H1 (cell line): Measurements from ENCODE around the gene C14orf132. TPM values are rescaled to one million over a fixed set of nuclear protein-coding genes. Genes with fewer than 3 reads are reported as not detected.

Experiments used
- ASH2L ChIP-seq: fragments of 200-600, 300-600 bp; sonication (generic); IDR thresholded peaks from one replicate; pipeline ENCODE4 v1.7.1; 2017; ENCODE audit warnings: low read length
- CHD2 ChIP-seq: IDR thresholded peaks from 2 replicates; pipeline ENCODE4 v1.6.1; 2012; ENCODE audit warnings: low read length, improper control_type of control experiment
- CHD7 ChIP-seq: fragments of 300-600 bp; sonication (generic); IDR thresholded peaks from 2 replicates; pipeline ENCODE4 v1.7.1; 2012; ENCODE audit warnings: low read length, moderate library complexity, mild to moderate bottlenecking, inconsistent platforms; ENCODE audit not compliant: insufficient replicate concordance
- MAX ChIP-seq: IDR thresholded peaks from 2 replicates; pipeline ENCODE4 v1.6.1; 2012; ENCODE audit warnings: inconsistent platforms
- NRF1 ChIP-seq: IDR thresholded peaks from 2 replicates; pipeline ENCODE4 v1.6.1; 2011; ENCODE audit warnings: mild to moderate bottlenecking, low read depth, low read length, improper control_type of control experiment
- SAP30 ChIP-seq: fragments of 300-600 bp; sonication (generic); IDR thresholded peaks from 2 replicates; pipeline ENCODE4 v1.7.1; 2012; ENCODE audit warnings: low read length, moderate library complexity, mild to moderate bottlenecking, inconsistent platforms; ENCODE audit not compliant: insufficient read depth, insufficient replicate concordance
- SIRT6 ChIP-seq: IDR thresholded peaks from one replicate; pipeline ENCODE4 v1.7.1; 2012; ENCODE audit warnings: low read length, inconsistent platforms
- SP2 ChIP-seq: IDR thresholded peaks from 2 replicates; pipeline ENCODE4 v1.6.1; 2012; ENCODE audit warnings: mild to moderate bottlenecking, low read length, inconsistent platforms
- polyA plus RNA-seq, 7 experiments: library from polyadenylated mRNA; depleted of rRNA in 3 of 7; stranded (reverse) in 5 of 7; unstranded in 2 of 7; fragments of >200 nt in 5 of 7; fragments of 200-250 nt in 2 of 7; gene quantifications; 1 replicate in 5 of 7; 2 replicates in 1 of 7; 4 replicates in 1 of 7; pipeline versions ENCODE4 v1.2.1 to v1.2.3, GENCODE V29; 2011 to 2013; ENCODE audit warnings: missing spikeins in 2 of 7, mixed read lengths in 2 of 7
- total RNA-seq: library from RNA; stranded (reverse); fragmentation: NEBNext Ultra II Directional; extraction: Animal tissue kit (Norgen Biotek cat#: 25700); gene quantifications from 2 replicates; pipeline ENCODE4 v1.2.1, GENCODE V29; 2021
- TF ChIP-seq, protein P1 (sequence below): IDR thresholded peaks from 2 replicates; pipeline ENCODE4 v1.6.1; 2012; ENCODE audit warnings: inconsistent platforms

Gene C14orf132
- total and polyA plus RNA-seq, 2 of the 8 experiments (the other 6 are each of a cell fraction or from before 2014, with no cell fraction given) = 11.7 to 32.5 TPM

DNA sequence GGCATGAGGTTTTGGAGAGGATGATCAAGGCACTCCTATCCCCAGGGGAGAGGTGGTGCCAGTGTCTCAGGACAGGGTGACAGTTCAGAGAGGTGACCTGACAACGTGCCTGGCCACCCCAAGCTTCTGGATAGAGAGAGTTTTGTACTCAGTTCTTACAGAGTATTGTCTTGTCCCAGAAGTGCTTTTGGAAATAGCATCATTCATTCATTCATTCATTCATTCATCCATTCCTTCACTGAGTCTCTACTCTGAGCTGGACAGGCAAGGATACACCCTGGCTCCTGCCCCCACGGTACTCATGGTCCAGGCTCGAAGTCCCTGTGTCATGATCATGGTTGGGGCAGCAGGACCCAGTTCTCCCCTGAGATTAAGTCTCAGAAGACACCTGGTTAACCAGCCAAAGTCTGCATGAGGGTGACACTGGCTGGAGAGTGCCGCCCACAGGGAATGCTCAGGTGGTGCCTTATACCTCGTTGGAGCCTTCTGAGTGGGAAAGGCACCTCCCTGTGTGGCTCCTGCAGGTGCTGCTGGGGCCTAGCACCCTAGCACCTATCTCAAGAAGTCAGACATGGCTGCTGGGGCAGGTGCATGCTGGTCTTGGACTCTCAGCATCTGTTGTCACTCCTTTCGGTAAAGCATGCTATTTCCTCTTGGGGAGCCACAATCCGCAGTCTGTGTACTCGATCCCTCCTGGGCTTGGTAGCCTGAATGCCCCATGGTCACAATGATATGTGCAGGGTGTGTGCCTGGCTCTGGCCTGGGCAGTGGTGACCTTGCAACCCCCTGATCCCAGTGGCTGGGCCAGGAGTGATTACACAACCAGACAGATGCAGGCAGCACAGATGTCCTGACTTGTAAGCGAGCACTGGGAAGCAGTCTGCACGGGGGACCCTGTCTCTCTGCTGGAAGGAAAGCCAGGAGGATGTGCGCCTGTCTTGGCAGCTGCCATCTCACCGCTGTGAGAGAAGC lies 57.8 kb downstream of the C14orf132 start (continued):
- TF ChIP-seq CHD7 (no peak), CHD2 (no peak), SAP30 (no peak), ASH2L (no peak), SIRT6 (no peak), NRF1 (no peak), SP2 (no peak), MAX (no peak)
- TF ChIP-seq, protein P1, sequence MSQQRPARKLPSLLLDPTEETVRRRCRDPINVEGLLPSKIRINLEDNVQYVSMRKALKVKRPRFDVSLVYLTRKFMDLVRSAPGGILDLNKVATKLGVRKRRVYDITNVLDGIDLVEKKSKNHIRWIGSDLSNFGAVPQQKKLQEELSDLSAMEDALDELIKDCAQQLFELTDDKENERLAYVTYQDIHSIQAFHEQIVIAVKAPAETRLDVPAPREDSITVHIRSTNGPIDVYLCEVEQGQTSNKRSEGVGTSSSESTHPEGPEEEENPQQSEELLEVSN = no peak
